Adrenal gland (tissue), 12 donors: ENCODE measurements around the gene PLA2G2C. TPM values are rescaled to one million over a fixed set of nuclear protein-coding genes. Genes with fewer than 3 reads are reported as not detected.

Source experiments
- DNase-seq, 7 donors: peaks; one replicate each; pipeline ENCODE4 v3.0.0-alpha.2; 2019 to 2020
- H3K27ac ChIP-seq, 5 donors: fragments of 200-600 bp; sonication (generic) in 4 of 5; 1 replicate in 3 of 5; 2 replicates in 2 of 5; pipeline versions ENCODE4 v1.5.1 to v1.8.0; 2016 to 2020; ENCODE audit warnings: mild to moderate bottlenecking in 1 of 5
- H3K27me3 ChIP-seq: fragments of 200-600 bp; 2 replicates; pipeline ENCODE4 v1.8.0; 2021
- H3K36me3 ChIP-seq, 2 donors: fragments of 200-600 bp; replicated peaks in 1 of 2; 1 replicate in 1 of 2; 2 replicates in 1 of 2; pipeline versions ENCODE4 v1.5.1 to v1.8.0; 2018 to 2022
- H3K4me1 ChIP-seq, 2 donors: fragments of 200-600 bp; replicated peaks in 1 of 2; 1 replicate in 1 of 2; 2 replicates in 1 of 2; pipeline versions ENCODE4 v1.5.1 to v1.8.0; 2018 to 2021
- H3K4me3 ChIP-seq, 4 donors: fragments of 200-600 bp; sonication (generic) in 3 of 4; one replicate each; pipeline ENCODE4 v1.5.1; 2016 to 2018
- H3K9me3 ChIP-seq, 3 donors: fragments of 200-600 bp; sonication (generic) in 1 of 3; replicated peaks in 1 of 3; 1 replicate in 2 of 3; 2 replicates in 1 of 3; pipeline versions ENCODE4 v1.5.1 to v1.8.0; 2016 to 2021
- POLR2A ChIP-seq, 2 donors: fragments of 450-650 bp; IDR thresholded peaks; one replicate each; pipeline ENCODE4 v1.6.1; 2017; ENCODE audit warnings: antibody characterized with exemption in 2 of 2, mild to moderate bottlenecking in 2 of 2, moderate library complexity in 1 of 2
- WGBS, 4 donors: extraction: QIAGEN DNeasy Blood & Tissue Kit in 2 of 4; methylation state at CpG; one replicate each; pipeline versions ENCODE4 v1.1.5 to v1.1.7; 2013 to 2017; 5-methylcytosine and 5-hydroxymethylcytosine counted together
- intact Hi-C, 2 donors: fragments of 100-400 bp; cut with DNase I; formaldehyde crosslinking; loops; one replicate each; pipeline versions ENCODE4 v1.14.1 to v1.15.0; 2022 to 2023
- polyA plus RNA-seq, 3 donors: library from polyadenylated mRNA; stranded (reverse); fragments of 200-250 nt in 2 of 3; fragments of 350-450 nt in 1 of 3; fragmentation: Illumina TruSeq in 1 of 3; extraction: RNeasy Lipid Tissue Mini Kit (QIAGEN cat#74804) in 1 of 3; gene quantifications; one replicate each; pipeline ENCODE4 v1.2.3, GENCODE V29; 2013 to 2014
- total RNA-seq, 9 donors: library from RNA; depleted of rRNA in 4 of 9; stranded (reverse); fragments of >200 nt in 4 of 9; fragments of 120-200 nt in 1 of 9; fragmentation: NEBNext Ultra II Directional in 1 of 9; extraction: Animal tissue kit (Norgen Biotek cat#: 25700) in 1 of 9; gene quantifications; one replicate each; pipeline versions ENCODE4 v1.1.0 to v1.2.4, GENCODE V29; 2013 to 2023
- TF ChIP-seq, protein P1 (sequence below), 6 experiments: fragments of 450-650 bp in 4 of 6; fragments of 200-600 bp in 2 of 6; sonication (generic) in 1 of 6; IDR thresholded peaks; 1 replicate in 5 of 6; 2 replicates in 1 of 6; pipeline versions ENCODE4 v1.5.1 to v1.8.0; 2016 to 2021; ENCODE audit warnings: antibody characterized with exemption in 6 of 6, mild to moderate bottlenecking in 2 of 6, moderate library complexity in 1 of 6
- donor health status: healthy with polysubstance abuse.
- donor health status: Bipolar disorder and iron deficiency.
- donor health status: DM: yes; HTN: yes; CAD: no.
- donor health status: DM: no; HTN: no; CAD: no.
- donor health status: DM: no; HTN: no; CAD: no.
- donor health status: DM: yes; HTN: yes; CAD: no.

Gene PLA2G2C
- total and polyA plus RNA-seq, 12 donors = 0.07 to 0.39 (median 0.12) TPM; not detected in 6

- Histone ChIP-seq H3K9me3 (no peaks in the 10 kb centered on the region), H3K4me1 (peaks cover 4 to 25% of the 10 kb centered on the region in 2 donors), H3K27ac (no peak overlapping the region), H3K4me3 (no peak overlapping the region), H3K27me3 (no peaks in the 10 kb centered on the region), H3K36me3 (no peaks in the 10 kb centered on the region)
- TF ChIP-seq POLR2A (IDR thresholded peaks at IDR 0.05) = no peak
- TF ChIP-seq, protein P1, sequence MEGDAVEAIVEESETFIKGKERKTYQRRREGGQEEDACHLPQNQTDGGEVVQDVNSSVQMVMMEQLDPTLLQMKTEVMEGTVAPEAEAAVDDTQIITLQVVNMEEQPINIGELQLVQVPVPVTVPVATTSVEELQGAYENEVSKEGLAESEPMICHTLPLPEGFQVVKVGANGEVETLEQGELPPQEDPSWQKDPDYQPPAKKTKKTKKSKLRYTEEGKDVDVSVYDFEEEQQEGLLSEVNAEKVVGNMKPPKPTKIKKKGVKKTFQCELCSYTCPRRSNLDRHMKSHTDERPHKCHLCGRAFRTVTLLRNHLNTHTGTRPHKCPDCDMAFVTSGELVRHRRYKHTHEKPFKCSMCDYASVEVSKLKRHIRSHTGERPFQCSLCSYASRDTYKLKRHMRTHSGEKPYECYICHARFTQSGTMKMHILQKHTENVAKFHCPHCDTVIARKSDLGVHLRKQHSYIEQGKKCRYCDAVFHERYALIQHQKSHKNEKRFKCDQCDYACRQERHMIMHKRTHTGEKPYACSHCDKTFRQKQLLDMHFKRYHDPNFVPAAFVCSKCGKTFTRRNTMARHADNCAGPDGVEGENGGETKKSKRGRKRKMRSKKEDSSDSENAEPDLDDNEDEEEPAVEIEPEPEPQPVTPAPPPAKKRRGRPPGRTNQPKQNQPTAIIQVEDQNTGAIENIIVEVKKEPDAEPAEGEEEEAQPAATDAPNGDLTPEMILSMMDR (IDR thresholded peaks at IDR 0.05) = no peak
- intact Hi-C loops = no loop called here
- WGBS, 4 donors = 52 to 63% (median 55%) methylated on average over 4 of the region's 4 CpGs
- DNase-seq = no peak
Measured at GRCh38 chr1:20187813-20188454, 1.6 kb upstream of the PLA2G2C start.

DNA sequence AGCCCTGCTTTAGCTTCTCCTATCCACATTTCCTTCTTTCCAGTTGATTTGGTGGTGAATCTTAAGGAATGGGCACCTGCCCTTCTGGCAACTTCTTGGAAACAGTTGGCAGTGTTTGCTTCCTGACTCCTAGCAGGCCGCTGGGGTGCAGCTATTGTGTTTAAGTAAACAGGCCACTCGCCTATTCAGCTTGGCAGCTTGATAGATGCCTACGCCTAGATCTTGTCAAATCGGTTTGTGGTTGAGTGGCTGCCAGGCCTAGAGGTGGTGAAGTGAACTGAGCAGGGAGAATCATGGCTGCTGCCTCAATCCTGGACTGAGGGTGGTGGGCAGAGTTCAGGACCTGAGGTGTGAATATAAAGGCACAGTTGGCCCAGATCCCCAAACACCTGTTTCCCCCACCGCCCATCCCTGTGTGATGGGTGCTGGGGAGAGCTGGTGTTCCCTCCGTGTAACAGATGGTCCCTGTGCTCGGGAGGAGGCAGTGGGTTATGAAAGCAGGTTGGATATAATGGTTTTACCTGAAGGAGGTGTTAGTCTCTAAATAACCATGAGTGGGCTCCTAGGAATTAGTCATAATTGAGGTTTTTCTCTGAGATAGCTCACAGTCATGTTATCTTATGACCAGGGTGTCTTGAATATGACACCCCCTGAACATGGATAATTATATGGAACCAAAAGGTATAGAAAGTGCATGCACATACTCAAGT is 940 bp upstream of the PLA2G2C start:
- H3K27ac ChIP-seq = no peak overlapping the region
- peaks cover 4 to 24% of the 10 kb centered on the region in 2 donors for H3K4me1 ChIP-seq
- intact Hi-C loops = no loop called here
- no peak for TF ChIP-seq POLR2A (IDR thresholded peaks at IDR 0.05)
- TF ChIP-seq, protein P1 (IDR thresholded peaks at IDR 0.05) = no peak
- WGBS, 4 donors = 63 to 74% (median 72%) methylated on average over 7 of the region's 7 CpGs
- no peak for DNase-seq
- H3K4me3 ChIP-seq = no peak overlapping the region
- H3K27me3 ChIP-seq = no peaks in the 10 kb centered on the region
- H3K9me3 ChIP-seq = no peaks in the 10 kb centered on the region
- H3K36me3 ChIP-seq = no peaks in the 10 kb centered on the region

GRCh38 chr1:20184997-20185833 is 1.1 kb downstream of the PLA2G2C start:
- Histone ChIP-seq H3K4me3 (peak overlapping the region in 1 of 4 donors; percentile 58), H3K4me1 (peaks cover 10 to 28% of the 10 kb centered on the region in 2 donors)

More at GRCh38 chr1:20184997-20185833, 1.1 kb downstream of the PLA2G2C start:
- intact Hi-C loops = no loop called here
- Histone ChIP-seq H3K27me3 (no peaks in the 10 kb centered on the region), H3K9me3 (no peaks in the 10 kb centered on the region), H3K36me3 (no peaks in the 10 kb centered on the region), H3K27ac (peak overlapping the region in 1 of 5 donors; percentile 66)
- no peak for DNase-seq
- 57 to 67% (median 63%) methylated on average over 15 to 17 of the region's 17 CpGs for WGBS, 4 donors
- TF ChIP-seq POLR2A (IDR thresholded peaks at IDR 0.05) = no peak
- TF ChIP-seq, protein P1 (IDR thresholded peaks at IDR 0.05) = no peak
